Vagina (tissue), 2 donors: Measurements from ENCODE around the gene FATE1. TPM values are rescaled to one million over a fixed set of nuclear protein-coding genes. Genes with fewer than 3 reads are reported as not detected.

Source experiments
- DNase-seq, 2 donors: peaks; one replicate each; pipeline ENCODE4 v3.0.0-alpha.2; 2017; ENCODE audit errors: extremely low spot score in 2 of 2
- H3K27ac ChIP-seq: fragments of 200-600 bp; sonication (generic); one replicate; pipeline ENCODE4 v1.5.1; 2019
- H3K27me3 ChIP-seq: fragments of 200-600 bp; sonication (generic); one replicate; pipeline ENCODE4 v1.5.1; 2019
- H3K36me3 ChIP-seq, 2 donors: fragments of 200-600 bp; sonication (generic); one replicate each; pipeline ENCODE4 v1.5.1; 2017 to 2019
- H3K4me1 ChIP-seq: fragments of 200-600 bp; sonication (generic); one replicate; pipeline ENCODE4 v1.5.1; 2019
- H3K4me3 ChIP-seq, 2 donors: fragments of 200-600 bp; sonication (generic); 1 replicate in 1 of 2; 2 replicates in 1 of 2; pipeline ENCODE4 v1.5.1; 2016 to 2019
- H3K9me3 ChIP-seq: fragments of 200-600 bp; sonication (generic); one replicate; pipeline ENCODE4 v1.5.1; 2019
- POLR2A ChIP-seq, 2 donors: fragments of 450-650 bp; IDR thresholded peaks; one replicate each; pipeline ENCODE4 v1.6.1; 2017; ENCODE audit warnings: antibody characterized with exemption in 2 of 2, mild to moderate bottlenecking in 2 of 2, moderate library complexity in 2 of 2
- POLR2AphosphoS5 ChIP-seq, 2 donors: sonication (generic); formaldehyde crosslinking; IDR thresholded peaks; one replicate each; pipeline ENCODE4 v1.9.0; 2017; ENCODE audit warnings: antibody characterized with exemption in 2 of 2, mild to moderate bottlenecking in 2 of 2, low read depth in 1 of 2; ENCODE audit not compliant: insufficient read depth in 1 of 2
- intact Hi-C: fragments of 100-400 bp; cut with DNase I; formaldehyde crosslinking; loops from one replicate; pipeline ENCODE4 v1.15.1; 2023
- total RNA-seq: library from RNA; depleted of rRNA; stranded (reverse); fragments of >200 nt; gene quantifications from one replicate; pipeline ENCODE4 v1.2.3, GENCODE V29; 2016
- TF ChIP-seq, protein P1 (sequence below), 3 experiments: fragments of 450-650 bp in 2 of 3; fragments of 200-600 bp in 1 of 3; sonication (generic) in 1 of 3; IDR thresholded peaks; one replicate each; pipeline ENCODE4 v1.5.1; 2017 to 2019; ENCODE audit warnings: antibody characterized with exemption in 3 of 3, mild to moderate bottlenecking in 2 of 3, moderate library complexity in 2 of 3

Gene FATE1
- total RNA-seq, 1 donor from 2014 or later = not detected

DNA sequence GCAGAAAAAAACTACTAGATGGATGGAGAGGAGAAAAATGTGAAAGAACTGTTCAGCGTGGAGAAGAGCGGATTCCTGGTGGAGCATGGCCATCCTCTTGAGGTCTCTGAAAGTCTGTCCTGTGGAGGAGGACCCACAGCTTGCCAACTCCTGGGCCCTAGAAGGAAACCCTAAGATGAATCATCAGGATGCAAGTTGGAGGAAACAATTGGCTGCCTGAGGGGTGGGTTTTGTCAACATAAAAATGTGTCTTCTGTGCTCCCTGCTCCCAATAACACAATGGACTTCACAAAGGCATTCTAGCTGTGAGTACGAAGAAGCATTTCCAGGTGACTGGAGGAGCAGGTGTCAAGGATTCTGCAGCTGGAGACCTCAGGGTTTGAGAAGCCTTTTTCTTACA lies 55.9 kb downstream of the FATE1 start:
- intact Hi-C loops = no loop called here
- H3K4me3 ChIP-seq = no peak overlapping the region
- no peaks in the 10 kb centered on the region for H3K4me1 ChIP-seq
- H3K36me3 ChIP-seq = no peaks in the 10 kb centered on the region
- TF ChIP-seq POLR2A (IDR thresholded peaks at IDR 0.05) = no peak
- TF ChIP-seq, protein P1, sequence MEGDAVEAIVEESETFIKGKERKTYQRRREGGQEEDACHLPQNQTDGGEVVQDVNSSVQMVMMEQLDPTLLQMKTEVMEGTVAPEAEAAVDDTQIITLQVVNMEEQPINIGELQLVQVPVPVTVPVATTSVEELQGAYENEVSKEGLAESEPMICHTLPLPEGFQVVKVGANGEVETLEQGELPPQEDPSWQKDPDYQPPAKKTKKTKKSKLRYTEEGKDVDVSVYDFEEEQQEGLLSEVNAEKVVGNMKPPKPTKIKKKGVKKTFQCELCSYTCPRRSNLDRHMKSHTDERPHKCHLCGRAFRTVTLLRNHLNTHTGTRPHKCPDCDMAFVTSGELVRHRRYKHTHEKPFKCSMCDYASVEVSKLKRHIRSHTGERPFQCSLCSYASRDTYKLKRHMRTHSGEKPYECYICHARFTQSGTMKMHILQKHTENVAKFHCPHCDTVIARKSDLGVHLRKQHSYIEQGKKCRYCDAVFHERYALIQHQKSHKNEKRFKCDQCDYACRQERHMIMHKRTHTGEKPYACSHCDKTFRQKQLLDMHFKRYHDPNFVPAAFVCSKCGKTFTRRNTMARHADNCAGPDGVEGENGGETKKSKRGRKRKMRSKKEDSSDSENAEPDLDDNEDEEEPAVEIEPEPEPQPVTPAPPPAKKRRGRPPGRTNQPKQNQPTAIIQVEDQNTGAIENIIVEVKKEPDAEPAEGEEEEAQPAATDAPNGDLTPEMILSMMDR (IDR thresholded peaks at IDR 0.05) = no peak
- TF ChIP-seq POLR2AphosphoS5 (IDR thresholded peaks at IDR 0.05; ENCODE audit: insufficient read depth in 1 of 2, low read depth in 1 of 2) = no peak
- no peaks in the 10 kb centered on the region for H3K27me3 ChIP-seq
- no peaks in the 10 kb centered on the region for H3K9me3 ChIP-seq
- DNase-seq = peak in 1 of 2 donors; percentile 49
- no peak overlapping the region for H3K27ac ChIP-seq

Other genes with a start within 250 kb of the FATE1 start
- gene PASD1, start 152.4 kb upstream of the FATE1 start, total RNA-seq = not detected
- 0.98 TPM for gene PRRG3, start 20.6 kb upstream of the FATE1 start, total RNA-seq
- not detected for gene CNGA2, start 18.7 kb downstream of the FATE1 start, total RNA-seq
- gene MAGEA4, start 196.9 kb downstream of the FATE1 start, total RNA-seq = not detected